ENCODE data around the gene TUBGCP2.

Gene TUBGCP2

DNA sequence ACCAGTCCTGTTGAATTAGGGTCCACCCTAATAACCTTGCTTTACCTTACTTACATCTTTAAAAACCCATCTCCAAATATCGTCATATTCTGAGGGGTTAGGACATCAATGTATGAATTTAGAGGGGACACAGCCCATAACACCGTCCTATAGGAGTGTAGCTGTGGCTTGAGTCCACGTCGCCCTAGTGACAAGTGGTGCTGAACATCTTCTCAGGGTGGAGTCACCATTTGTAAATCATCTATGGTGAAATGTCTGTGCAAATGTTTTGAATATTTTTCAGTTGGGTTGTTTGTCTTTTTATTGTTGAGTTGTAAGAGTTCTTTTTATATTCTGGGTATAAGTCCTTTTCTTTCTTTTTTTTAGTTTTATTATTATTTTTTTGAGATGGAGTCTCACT lies 33.3 kb upstream of the TUBGCP2 start:
- no peak for DNase-seq (ENCODE audit: low read depth)

DNA sequence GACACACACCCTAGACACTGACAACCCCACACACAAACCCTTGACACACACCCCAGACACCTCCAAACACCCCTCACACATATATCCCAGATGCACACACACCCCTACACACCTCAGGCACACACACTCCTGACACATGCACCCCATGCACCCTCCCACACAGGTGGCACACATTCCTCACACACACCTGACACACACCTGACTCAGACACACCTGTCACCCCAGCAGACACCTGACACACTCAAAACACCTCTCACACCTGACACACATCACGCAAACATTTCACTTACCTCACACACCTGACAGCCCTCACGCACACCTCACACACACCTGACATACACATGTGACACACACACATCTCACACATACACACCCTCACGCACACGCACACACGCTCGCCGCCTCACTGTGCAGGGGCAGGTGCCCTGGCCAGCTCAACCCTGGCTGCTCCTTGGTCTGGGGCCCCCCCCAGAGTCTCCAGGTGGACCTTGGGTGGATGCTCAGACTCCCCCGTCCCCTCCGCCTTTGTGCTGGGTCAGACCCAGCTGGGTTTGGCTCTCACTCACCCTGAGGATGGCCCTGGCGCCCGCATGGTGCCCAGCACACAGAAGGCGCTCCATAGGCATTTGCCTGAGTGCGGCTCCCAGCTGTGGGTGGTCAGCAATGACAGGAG lies 31.2 kb upstream of the TUBGCP2 start:
- DNase-seq (ENCODE audit: low read depth), result no peak

DNA sequence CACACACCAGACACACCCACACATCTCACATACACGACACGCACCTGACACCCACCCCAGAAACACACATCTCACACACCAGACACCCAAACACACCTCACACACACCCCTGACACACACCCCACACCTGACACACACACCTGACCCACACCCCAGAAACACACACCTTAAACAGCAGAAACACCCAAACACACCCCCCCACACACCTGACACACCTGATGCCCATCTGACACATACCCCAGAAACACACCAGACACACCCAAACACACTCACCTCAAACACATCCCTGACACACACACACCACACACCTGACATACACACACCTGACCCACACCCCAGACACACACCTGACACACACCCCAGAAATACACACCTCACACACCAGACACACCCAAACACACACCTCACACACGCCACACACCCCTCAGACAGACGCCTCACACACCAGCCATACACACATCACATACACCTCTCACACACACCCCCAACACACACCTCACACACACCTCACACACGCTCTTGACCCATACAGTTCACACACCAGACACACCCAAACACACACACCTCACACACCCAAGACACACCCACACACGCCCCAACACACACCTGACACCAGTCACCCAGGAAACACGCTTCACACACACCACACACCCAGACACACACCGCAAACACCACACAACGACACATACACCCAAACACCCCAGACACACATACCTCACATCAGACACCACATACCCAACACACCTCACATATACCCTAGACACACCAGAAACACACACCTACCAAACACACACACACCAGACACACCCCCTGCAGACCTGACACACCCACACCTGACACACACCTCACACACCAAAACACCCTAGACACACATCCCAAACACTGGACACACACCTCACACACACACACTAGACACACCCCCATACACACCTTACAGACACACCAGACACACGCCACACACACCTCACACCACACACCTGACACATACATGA lies 29.7 kb upstream of the TUBGCP2 start:
- DNase-seq (ENCODE audit: low read depth), result no peak

DNA sequence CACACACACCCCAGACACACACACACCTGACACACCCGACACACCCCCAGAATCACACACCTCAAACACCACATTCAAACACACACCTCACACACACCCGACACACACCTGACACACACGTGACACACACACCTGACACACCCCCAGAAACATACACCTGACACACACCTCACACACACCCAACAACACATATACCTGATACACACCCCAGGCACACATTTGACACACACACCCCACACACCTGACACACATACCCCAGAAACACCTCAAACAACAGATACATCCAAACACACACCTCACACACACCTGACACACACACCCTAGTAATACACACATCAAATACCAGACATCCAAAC lies 28.7 kb upstream of the TUBGCP2 start:
- no peak for DNase-seq (ENCODE audit: low read depth)

DNA sequence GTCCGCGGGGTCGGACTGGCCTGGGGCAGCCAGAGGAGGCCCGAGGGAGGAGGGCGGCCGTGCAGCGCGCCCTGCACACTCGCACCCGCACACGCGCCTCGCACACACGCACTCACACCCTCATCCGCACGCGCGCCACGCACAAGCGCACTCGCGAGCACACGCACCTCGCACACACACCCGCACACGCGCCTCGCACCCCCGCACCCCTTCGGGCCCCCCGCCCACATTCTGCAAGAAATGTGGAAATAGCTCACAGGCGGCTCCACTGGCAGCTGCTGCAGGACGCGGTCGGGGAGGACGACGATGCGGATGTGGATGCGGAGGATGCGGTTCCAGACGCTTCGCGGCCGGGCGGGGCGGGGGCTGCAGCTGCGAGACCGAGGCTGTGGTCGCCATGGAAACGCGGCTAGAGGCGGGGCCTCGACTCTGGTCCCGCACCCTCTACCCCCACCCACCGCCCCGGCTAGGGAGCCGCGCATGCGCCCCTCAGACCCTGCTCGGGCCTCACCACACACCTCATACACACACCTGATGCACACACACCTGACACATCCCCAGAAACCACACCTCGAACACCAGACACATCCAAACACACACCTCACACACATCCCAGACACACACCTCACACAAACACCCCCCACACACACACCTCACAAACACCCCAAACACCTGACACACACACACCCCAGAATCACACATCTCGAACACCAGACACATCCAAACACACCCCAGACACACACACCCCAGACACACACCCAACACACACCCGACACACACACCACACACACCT lies 28.1 kb upstream of the TUBGCP2 start, which contains the start of gene CALY:
TSS of gene CALY (minus strand) at position 320 of the 793 bp plus-strand sequence. CDS start 7,907 bp downstream, outside the sequence.
- DNase-seq (ENCODE audit: low read depth), result no peak

DNA sequence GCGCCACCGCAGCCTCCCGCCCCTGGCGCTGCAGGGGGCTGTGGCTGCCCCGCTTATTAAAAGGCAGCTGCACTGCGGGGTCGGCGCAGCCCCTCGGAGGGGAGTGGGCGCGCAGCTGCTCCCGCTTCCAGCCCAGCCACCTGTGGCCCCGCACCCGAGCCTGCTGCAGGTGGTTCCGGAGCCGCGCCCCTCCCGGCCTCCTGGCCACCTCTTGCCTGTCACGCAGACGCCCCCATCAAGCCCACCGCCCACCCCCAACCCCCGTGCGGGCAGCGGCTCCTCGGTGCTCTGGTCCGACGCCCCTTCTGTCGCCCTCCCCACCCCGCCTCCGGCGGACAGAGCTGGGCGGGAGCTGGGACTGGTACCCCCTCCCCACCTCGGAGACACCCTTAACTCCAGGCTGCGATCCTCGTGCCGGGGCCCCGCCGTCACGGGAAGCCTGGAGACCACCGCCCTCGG lies 27.5 kb upstream of the TUBGCP2 start:
- no peak for DNase-seq (ENCODE audit: low read depth)

DNA sequence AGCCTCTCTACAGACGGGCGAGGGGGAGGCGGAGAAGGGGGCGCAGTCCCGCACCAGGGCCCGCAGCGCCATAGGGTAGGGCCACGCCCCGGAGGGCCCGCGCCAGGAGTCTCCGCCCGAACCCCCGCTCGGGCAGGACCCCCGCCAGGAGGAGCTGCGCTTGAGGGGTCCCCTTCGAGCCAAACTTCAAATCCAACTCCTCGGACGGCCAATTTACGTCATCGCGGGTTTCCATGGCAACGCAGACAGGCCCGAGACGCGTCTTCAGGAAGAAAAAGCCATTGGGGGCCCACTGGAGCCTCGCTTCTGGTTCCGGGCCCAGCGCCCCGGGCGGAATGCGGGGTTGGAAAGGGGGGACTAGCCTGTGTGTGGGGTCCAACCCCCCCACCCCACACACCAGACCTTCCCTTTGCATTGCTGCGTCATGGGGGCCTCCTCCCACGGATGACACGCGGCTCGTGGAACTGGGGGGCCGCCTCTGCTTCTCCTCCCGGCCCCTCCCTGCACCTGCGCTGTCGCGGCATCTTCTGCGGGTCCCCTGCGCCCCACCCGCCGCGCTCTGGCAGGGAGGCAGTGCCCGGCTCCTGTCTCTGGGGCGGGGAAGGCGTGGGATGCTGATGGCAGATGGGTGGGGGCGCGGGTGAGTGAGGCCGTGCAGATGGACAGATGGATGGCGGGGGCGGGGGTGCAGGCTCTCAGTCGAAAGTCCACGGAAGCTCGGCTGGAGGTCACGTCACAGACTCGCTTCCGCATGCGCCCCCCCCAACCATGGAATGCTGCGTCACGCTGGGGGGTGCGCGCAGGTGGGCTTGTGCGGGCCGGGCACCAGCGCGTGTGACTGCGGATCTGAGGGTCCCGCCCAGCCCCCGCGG lies 26.8 kb upstream of the TUBGCP2 start:
- DNase-seq (ENCODE audit: low read depth), result peak; percentile 66

DNA sequence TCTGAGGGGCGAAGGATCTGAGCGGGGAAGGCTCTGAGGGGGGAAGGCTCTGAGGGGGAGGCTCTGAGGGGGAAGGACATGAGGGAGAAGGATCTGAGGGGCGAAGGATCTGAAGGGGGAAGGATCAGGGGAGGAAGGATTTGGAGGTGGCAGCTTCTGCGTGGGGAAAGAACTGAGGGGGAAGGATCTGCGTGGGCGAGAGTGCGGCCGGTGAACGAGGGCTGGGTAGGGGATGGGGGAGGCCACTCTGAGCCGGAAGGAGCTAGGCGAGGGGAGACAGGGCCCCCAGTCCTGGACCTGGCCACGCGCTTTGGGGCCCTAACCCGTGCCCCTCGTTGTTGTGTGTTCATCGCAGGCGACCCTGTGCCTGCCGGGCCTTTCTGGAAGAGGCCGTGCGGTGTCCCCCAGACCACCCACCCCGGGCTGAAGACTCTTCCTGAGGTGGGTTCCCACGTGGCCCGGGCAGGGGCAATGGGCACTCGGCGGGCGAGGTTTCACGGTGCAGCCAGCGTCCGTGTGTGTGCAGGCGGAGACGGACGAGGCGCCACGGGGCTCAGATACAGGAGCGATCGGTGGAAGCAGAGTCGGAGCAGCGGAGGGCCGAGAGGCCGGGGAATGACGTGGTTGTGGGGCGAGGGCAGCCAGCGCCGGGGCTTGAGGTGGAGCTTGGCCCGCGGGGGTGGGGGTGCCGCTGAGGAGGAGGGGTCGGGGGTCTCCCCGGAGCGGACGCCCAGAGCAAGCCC lies 26.0 kb upstream of the TUBGCP2 start:
- no peak for DNase-seq (ENCODE audit: low read depth)

DNA sequence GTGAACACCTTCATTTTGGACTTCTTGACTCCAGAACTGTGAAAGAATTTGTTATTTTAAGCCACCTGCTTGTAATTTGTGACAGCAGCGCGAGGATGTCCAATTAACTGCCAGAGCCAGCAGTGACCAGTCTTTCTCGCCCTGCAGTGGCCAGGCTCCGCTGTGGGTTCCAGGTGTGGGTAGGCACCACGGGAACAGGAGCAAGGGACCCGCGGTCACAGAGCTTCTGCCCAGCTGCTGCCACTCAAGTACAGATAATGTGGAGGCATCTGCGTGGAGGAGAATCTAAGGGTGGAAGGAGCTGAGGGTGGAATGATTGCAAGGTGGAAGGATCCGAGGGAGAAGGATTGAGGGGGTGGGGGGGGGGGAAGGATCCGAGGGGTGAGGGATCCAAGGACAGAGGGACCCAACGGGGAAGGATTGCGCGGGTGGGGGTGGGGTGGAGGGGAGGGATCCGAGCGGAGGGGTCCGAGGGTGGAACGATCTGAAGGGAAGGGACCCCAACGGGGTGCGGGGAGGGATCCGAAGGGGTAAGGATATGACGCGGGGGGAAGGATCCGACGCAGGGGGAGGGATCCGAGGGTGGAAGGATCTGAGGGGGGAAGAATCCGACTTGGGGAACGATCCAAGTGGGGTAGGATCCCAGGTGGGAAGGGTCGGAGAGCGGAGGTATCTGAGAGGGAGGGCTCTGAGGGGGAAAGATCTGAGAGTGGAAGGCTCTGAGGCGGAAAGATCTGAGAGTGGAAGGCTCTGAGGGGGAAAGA lies 24.4 kb upstream of the TUBGCP2 start:
- no peak for DNase-seq (ENCODE audit: low read depth)

DNA sequence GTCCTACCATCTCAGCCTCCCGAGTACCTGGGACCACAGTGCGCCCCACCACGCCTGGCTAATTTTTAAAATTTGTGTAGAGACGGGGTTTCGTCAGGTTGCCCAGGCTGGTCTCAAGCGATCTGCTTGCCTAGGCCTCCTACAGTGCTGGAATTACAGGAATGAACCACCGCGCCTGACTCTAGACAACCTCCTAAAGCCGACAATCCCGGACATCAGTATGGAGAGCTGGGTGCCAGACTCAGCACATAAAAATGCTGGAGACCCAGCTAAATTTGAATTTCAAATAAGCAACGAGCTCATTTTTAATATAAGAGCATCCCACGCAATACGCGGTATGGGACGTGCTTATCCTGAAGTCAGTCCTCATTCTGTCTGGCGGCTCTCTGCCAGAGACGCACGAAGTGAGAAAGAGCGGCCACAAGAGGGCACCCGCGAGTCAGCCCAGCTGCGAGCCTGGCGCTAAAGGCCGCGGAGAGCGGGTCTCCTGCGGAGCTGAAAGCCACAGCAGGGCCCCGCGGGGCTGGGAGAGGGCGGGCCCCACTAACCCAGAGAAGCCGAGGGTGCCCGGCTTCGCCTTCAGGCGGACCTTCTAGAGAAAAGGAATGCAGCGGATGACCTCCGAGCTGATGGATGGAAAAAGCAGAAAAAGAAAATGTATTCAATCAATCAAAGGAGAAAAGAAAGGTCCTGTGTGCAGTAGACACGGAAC lies 21.0 kb upstream of the TUBGCP2 start:
- peak; percentile 79 for DNase-seq (ENCODE audit: low read depth)

DNA sequence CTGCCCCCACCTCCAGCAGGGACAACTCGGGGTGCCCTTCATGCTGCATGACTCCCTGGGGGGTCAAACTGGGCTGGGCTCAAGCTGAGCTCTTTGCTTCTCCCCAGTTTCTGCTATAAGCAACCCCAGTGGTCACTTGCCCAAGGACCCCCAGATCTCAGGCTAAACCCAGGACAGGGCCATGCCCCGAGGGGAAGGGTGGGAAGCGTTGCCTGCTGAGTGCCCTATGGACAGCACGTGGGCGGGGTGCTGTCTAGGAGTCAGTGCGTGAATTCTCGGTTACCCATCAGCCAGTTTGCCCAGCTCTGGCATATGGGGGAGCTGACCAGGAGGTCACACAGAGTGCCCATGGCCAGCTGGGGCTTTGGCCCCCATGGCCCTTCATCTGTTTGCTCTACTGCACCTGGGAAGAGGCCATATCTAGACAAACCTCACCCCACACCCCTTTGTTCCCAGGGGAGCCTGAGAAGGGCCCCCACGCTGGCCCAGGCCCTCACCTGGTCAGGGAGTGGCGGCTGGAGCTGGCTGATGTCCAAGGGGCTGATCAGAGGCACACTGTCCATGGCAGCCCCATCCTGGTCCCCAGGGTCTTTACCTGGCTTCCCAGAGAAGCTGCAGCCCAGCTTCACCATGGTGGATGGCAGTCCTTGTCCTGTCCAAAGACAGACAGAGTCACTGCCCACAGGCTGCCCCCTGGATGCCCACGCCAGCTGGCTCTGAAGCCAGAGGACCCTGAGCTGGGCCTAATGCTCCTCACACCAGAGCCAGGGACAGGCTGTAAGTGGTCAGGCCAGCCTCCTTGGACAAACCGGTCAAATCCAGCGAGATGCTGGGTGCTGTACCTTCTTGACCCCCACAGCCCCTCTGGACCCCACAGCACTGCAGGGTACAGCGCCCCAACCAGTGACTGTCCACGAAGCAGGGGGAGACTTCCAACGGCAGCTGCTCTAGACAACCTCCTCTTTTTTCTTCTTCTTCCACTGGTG lies 20.0 kb upstream of the TUBGCP2 start:
- DNase-seq (ENCODE audit: low read depth), result no peak

DNA sequence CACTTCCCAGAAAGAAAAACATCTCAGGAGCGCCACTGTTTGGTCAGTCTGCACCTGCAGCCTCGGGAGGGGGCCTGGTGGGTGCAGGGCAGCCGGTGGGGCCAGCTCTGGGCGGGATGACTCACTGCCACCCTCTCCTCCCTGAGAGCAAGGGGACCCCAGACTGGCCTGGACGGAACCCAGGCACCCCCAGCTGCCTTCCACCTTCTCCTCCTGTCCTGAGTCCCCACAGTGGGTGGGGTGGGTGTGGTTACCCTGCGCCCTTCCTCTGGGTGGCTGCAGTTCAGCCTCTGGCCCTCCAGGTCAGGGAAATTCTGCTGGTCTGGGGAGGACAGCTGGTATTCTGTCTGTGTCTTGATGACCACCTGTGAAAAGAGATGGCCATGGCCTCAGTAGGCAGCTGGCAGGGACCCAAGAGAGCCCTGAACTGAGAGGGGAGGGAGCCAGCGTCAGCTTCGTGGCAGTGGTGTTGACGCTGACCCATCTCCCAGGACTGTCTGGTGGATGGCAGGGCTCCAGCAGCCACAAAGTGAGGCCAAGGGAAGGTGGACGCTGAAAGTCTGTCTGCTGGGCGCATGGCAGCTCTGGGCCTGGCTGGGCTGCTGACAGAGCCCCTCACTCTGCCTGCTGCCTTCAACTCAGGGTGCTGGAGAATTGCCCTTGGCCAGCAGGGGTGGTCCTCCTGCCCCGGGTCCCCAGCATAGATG lies 19.1 kb upstream of the TUBGCP2 start:
- DNase-seq (ENCODE audit: low read depth), result no peak

DNA sequence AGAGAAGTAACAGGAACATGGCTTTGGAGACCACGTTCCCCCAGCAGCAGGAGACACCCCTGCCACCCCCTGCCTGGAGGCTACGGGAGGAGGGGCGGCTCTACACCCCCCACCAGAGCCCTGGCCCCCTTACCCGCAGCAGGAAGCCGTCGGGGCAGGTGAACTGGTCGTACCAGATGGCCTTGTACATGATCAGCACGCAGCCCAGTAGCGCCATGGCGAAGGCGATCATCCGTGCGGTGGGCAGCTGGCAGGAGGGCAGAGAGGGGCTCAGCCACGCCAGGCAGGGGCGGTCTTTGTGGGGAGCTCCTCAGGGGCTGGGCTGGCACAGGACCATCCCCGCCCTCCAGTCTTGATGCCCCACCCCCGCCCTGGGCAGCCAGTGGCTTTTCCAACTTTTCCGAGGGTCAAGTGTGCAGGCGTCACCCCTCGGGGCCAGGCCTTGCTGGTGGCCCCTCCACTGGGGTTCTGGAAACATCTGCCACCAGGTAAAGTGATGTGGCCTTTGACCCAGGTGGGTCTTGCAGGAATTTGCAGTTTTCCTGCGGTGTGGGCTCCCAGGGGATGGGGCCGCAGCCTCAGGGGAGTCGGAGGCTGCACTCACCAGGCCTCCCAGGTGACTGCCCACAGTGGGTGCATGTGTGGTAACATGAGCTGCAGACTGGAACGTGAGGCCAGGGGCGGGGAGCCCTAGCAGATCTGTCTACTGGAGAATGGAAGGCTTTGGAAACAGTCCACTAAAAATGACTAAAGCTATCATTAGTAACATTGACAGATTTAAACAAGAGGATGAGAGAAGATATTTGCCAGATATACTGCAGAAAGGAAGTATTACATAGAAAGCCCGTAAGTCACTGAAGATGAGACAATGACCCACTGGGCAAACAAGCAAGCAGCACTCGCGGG lies 18.3 kb upstream of the TUBGCP2 start:
- DNase-seq (ENCODE audit: low read depth), result no peak

DNA sequence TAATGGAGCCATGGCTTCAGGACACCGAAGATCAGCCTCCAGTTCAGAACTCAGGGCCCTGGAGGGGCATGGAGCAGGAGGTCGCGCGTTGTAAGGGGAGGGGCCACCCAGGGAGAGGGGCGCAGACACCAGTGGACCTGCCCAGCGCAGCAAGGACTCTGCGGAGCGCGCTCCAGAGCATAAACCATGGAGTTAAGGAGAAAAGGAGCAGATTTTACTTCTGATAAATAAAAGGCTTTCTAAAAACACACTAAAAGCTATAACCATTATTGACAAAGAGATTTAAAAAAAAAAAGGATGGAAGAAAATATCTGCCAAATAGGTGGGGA lies 17.5 kb upstream of the TUBGCP2 start:
- no peak for DNase-seq (ENCODE audit: low read depth)

DNA sequence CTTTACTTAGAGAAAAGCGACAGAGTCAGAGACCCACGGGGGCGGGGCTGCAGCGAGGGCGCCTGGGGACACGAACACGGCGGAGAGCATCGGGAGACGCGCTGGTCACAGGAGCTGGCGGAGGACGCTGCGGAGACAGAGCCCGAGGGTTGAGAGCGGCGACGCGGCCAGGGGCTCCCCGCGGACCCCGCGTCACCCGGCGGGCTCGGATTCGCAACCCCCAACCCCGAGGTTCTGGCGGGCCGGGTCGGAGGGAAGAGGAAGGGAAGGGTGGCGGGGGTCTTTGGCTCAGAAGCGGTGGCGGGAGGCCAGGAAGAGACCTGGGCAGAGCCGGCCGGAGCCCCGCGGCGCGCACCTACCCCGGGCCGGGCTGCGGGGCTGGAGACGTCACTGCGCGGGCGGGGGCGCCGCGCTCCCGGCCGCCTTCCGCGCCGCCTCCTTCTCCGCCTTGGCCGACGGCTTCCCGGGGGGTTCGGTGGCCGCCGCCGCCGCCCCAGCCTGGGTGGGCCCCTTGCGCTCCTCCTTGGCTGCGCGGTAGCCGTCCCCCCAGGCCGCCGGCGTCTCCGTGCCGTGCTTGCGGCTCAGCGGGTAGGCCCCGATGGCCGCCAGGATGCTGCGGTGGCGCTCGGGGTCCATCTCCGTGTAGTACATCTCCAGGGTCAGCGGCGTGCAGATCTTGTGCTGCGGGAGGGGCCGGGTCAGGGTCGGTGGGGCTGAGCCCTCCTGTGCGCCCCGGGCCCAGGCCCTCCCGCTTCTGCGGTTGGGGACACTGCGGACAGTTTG lies 17.0 kb upstream of the TUBGCP2 start:
- DNase-seq (ENCODE audit: low read depth), result no peak

DNA sequence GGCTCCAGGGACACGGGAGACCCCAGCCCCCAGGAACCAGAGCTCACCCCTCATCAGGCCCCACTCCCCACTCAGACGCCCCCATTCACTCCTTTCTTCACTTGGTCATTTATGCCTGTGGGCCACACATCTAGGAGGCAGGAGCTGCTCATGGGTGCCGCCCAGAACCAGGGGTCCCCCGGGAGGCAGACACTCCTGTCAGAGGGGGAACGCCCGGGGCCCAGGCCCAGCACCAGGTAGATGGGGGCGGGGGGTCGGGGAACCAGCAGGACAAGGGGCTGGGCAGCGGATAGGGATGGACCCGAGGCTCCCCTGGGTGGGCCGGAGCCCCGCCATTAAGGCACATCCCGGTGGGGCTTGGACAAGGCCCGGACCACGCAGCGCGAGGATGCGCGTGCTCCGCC lies 16.2 kb upstream of the TUBGCP2 start:
- DNase-seq (ENCODE audit: low read depth), result no peak
